Activated naive CD8-positive, alpha-beta T cell treated with anti-CD3 and anti-CD28 coated beads, Interleukin-2, amount 50 U/mL, for 16 hours (primary cell): Measurements from ENCODE around the gene MTARC1.

Experiments
- DNase-seq: peaks from one replicate; pipeline ENCODE4 v3.0.0-alpha.2; 2020; ENCODE audit warnings: low read depth, low spot score

Gene MTARC1

GRCh38 chr1:220770245-220770913, 16.3 kb upstream of the MTARC1 start:
- DNase-seq, result no peak

GRCh38 chr1:220772846-220773245, 13.9 kb upstream of the MTARC1 start:
- DNase-seq, result no peak

- no peak for DNase-seq
Measured at GRCh38 chr1:220775240-220775853, 11.4 kb upstream of the MTARC1 start.

DNA sequence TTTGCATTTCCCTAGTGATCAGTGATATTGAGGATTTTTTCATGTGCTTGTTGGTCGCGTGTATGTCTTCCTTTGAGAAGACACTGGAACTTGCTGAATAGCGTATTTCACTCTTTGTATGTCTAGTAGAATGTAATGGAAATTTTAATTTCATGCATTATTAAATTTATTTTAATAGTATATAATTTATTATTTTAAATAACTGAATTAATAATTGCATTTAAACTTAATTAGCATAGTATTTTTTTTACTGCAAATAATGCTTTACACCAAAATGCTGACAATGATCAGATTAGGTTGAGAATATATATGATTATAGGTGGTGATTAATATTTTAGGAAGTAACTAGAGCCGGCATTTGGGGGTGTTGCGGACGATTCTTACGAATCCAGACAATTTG, 10.5 kb upstream of the MTARC1 start:
- no peak for DNase-seq

- DNase-seq, result peak; percentile 8
Measured at GRCh38 chr1:220776720-220777326, 9.9 kb upstream of the MTARC1 start.

- no peak for DNase-seq
Measured at GRCh38 chr1:220783453-220783852, 3.3 kb upstream of the MTARC1 start.

DNA sequence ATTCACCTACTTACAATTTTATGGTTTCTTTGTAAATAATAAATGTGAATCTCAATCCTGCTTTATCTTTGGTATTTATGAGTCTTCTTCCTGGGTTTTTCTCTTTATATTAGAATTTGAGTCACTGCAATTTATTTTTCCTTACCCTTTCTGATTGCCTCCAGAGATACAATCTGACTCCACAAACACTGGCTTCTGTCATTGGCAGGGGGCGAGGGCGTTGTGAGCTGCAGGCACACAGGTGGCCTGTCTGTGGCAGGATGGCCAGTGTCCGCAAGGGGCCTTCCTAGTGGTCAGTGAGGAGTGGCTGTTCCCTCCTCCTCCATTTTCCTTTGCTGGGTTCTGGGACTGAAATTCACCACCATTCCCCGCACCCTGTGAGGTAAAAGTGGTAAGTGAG, 2.0 kb upstream of the MTARC1 start:
- no peak for DNase-seq

DNA sequence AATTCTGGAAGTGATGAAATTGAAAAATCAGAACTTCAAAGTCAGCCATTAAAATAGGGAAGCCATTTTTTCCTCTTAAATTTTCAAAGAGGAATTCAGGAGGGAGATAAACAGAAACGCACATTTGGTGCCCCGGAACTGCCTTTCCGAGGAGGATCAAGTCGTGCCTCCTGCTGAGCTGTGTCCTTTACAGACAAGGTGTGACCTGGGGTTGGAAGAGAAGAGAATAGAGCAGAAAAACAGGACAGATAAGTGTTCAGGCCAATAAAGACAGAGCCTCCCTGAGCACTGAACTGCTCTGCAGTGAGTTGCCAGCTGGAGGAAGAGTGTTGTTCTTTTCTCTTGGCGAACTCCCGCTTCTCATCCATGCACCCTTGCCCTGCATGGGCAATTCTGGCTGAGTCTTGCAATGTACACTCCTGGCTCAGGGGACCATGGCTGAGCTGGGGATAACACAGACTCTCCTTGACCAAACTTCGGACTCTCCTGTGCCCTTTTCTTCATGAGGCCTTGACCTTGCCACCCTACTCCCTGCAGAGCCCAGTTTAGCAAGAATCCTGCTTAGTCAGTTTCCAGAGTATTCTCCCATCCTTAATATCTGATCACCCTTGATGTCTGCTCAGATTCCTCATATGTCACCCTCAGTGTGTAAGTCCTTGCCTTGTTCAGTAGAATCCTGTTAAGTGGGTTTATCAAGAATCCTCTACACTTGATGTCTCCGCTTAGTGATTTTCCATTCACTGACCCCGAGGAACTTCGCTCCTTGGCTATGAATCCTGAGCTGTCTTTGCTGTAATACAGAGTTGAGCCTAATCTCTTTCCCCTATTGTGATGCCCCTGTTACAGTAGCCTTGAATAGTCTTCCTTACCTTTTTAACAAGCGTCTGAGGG, 1.3 kb upstream of the MTARC1 start:
- DNase-seq, result no peak

DNA sequence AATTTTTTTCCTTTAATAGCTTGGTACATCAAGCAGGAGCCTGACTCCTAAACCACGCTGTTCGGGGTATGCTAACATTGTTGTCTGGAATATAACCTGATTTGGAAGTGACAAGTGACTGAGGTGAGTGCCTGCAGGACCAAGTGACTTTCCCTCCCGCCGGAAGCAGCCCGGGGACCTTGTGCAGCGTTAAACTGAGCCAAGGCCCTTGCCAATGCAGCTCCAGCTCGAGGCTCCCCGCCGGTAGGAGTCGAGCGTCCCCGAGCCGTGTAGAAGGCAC, 716 bp upstream of the MTARC1 start:
- no peak for DNase-seq

DNA sequence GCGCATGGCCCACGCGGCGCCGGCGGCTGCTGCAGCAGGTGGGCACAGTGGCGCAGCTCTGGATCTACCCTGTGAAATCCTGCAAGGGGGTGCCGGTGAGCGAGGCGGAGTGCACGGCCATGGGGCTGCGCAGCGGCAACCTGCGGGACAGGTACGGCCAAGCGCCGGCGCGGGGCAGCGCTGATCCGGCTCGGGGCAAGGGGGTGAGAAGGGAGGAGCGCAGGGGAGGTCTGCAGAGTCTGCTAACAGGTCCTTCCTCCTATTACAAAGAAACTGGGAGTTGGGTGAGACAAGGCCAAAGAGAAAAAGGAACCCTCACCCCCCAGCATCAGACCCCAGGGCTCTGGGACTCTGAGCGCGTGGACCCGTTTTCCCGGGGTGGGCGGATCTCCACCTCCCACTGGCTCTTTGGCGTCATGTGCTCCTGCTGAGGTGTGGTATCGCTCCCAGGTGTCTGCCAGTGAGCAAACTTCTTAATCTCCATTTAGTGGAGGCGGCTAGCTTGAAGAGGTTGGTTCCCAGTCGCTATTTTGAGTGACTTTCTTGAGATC, 431 bp downstream of the MTARC1 start:
- DNase-seq, result no peak

- DNase-seq, result no peak
Measured at GRCh38 chr1:220788900-220789299, 2.2 kb downstream of the MTARC1 start.

- DNase-seq, result no peak
Measured at GRCh38 chr1:220789532-220790147, 2.9 kb downstream of the MTARC1 start.

- no peak for DNase-seq
Measured at GRCh38 chr1:220791285-220791684, 4.6 kb downstream of the MTARC1 start.

- no peak for DNase-seq
Measured at GRCh38 chr1:220791956-220792355, 5.2 kb downstream of the MTARC1 start.

- no peak for DNase-seq
Measured at GRCh38 chr1:220796530-220796929, 9.8 kb downstream of the MTARC1 start.

DNA sequence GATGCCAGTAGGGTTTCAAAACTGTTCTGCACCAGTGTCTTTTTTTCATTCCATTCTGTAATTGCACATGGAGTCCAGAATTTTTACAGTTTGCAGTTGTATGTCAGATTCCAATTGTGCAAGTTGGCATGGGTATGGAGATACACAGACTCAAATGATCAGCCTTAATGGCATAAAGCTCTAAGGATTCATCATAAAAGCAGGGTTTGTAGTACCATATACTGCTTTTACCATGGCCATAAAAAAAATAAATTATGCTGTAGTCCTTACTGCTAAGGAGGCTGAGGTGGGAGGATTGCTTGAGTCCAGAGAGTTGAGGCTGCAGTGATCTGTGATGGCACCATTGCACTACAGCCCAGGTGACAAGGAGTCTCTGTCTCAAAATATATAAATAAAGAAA, 10.3 kb downstream of the MTARC1 start:
- no peak for DNase-seq

DNA sequence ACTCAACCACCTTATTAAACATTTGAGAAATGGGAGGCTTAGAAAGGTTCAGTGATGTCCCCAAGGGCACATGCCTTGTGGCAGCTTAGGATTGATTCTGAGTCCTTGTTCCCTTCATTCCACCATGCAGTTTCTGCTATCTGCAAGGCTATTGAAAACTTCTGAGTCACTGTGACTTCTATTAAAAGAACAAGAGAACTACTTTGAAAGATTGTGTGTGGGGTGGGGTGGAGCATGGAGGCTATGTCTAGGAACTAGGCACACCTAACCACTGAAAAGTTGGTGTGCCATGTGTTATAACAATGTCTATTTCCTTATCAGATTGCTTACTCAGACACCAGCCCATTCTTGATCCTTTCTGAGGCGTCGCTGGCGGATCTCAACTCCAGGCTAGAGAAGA, 10.8 kb downstream of the MTARC1 start:
- DNase-seq, result no peak

GRCh38 chr1:220798338-220798737, 11.6 kb downstream of the MTARC1 start:
- no peak for DNase-seq

GRCh38 chr1:220800262-220800661, 13.5 kb downstream of the MTARC1 start:
- no peak for DNase-seq

GRCh38 chr1:220803401-220804201, 16.9 kb downstream of the MTARC1 start:
- no peak for DNase-seq

GRCh38 chr1:220804202-220804586, 17.5 kb downstream of the MTARC1 start:
- no peak for DNase-seq
